ENCODE data around the gene MFGE8.
A peak's percentile ranks its signal among the peaks of the same experiment; 100 is the strongest.

Gene MFGE8

GRCh38 chr15:88908123-88908522 lies 5.1 kb downstream of the MFGE8 start:
- TF ChIP-seq CTCF (IDR thresholded peaks at IDR 0.05; ENCODE audit: low read depth, low read length): no peak
- in situ Hi-C loops (cut with HindIII; ENCODE audit: low sequenced_read_pairs): loop anchor here (25.0 kb wide), 1 partner anchor 104 kb away; no protein-coding TSS in a partner anchor
- no peak for DNase-seq (ENCODE audit: low read depth, low spot score)
- H3K4me3 ChIP-seq (ENCODE audit: low read depth, low read length): no peak overlapping the region

- in situ Hi-C loops (cut with HindIII; ENCODE audit: low sequenced_read_pairs): loop anchor here (25.0 kb wide), 1 partner anchor 105 kb away; no protein-coding TSS in a partner anchor
- no peak for DNase-seq (ENCODE audit: low read depth, low spot score)
- TF ChIP-seq CTCF (IDR thresholded peaks at IDR 0.05; ENCODE audit: low read depth, low read length): no peak
- no peak overlapping the region for H3K4me3 ChIP-seq (ENCODE audit: low read depth, low read length)
Measured at GRCh38 chr15:88907111-88907510, 6.1 kb downstream of the MFGE8 start.

DNA sequence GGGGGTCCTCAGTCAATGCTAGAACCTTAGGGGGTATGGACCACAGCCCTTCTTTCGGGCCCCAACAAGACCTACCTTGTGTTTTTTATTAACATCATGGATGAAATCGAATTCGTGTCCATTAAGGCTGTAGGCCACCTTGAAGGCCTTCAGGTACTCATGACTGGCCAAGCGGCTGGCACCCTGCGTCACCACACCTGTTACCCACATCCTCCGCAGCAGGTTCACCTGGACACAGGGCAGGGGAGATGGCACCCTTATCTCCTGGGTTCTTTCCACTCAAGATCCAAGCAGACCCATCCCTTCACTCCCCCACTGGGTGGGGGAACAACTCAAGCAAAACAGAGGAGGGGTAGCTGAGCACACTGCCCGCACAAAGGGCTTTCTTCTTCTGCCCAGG lies 6.6 kb downstream of the MFGE8 start:
- no peak for DNase-seq (ENCODE audit: low read depth, low spot score)
- in situ Hi-C loops (cut with HindIII; ENCODE audit: low sequenced_read_pairs): loop anchor here (25.0 kb wide), 1 partner anchor 106 kb away; no protein-coding TSS in a partner anchor
- no peak overlapping the region for H3K4me3 ChIP-seq (ENCODE audit: low read depth, low read length)
- no peak for TF ChIP-seq CTCF (IDR thresholded peaks at IDR 0.05; ENCODE audit: low read depth, low read length)

DNA sequence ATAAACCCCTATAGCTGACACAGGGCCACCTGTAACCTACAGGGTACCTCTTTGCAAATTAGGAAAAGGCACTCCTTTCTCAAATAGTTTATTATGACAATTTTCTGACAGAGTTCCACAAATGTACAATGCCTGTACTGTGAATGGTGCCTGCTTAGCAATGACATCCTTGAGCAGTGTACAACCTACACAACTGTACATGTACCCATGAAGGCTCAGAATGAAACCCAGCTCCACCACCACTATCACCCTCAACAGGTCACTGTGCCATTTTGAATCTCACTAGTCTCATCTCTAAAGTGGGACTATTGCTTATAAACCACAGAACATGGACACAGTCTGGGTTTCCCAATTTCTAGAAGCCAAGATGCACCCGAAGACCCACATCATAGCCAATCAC lies 7.0 kb downstream of the MFGE8 start:
- no peak for TF ChIP-seq CTCF (IDR thresholded peaks at IDR 0.05; ENCODE audit: low read depth, low read length)
- H3K4me3 ChIP-seq (ENCODE audit: low read depth, low read length): no peak overlapping the region
- in situ Hi-C loops (cut with HindIII; ENCODE audit: low sequenced_read_pairs): loop anchor here (25.0 kb wide), 1 partner anchor 106 kb away; no protein-coding TSS in a partner anchor
- no peak for DNase-seq (ENCODE audit: low read depth, low spot score)

GRCh38 chr15:88905576-88905975 lies 7.6 kb downstream of the MFGE8 start:
- in situ Hi-C loops (cut with HindIII; ENCODE audit: low sequenced_read_pairs): loop anchor here (25.0 kb wide), 1 partner anchor 107 kb away; no protein-coding TSS in a partner anchor
- no peak for TF ChIP-seq CTCF (IDR thresholded peaks at IDR 0.05; ENCODE audit: low read depth, low read length)
- no peak overlapping the region for H3K4me3 ChIP-seq (ENCODE audit: low read depth, low read length)
- no peak for DNase-seq (ENCODE audit: low read depth, low spot score)

DNA sequence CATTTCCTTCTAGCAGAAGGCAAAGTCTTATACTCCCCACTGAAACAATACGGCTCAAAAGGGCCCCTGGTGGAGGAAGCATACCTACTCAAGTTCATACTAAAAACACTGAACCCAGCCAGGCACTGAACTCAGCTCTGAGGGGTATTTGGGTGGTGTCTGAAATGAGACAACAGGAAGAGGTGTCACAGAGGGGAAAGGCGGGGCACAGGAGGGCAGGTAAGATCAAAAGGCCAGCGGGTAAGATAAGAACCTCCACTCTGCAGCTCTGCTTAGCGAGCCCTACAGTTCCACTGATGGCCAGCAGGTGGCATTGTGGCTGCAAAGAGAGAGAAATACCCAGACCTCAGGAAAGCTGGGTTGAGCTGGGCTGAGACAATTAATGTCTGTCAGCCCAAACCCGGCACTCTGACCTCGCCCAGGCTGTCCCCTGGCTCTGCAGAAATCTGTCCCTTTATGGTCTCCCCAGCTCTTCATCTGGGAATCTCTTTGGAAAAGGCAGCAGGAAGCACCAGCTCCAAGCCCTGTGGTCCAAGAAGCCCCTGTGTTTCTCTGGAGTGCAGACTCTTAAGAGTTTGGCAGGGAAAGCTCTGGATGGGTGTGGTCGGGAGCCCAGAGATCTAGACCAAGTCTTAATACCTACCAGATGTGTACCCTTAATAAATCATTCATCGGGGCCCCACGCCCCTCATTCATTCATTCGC lies 8.4 kb downstream of the MFGE8 start:
- H3K4me3 ChIP-seq (ENCODE audit: low read depth, low read length): no peak overlapping the region
- TF ChIP-seq CTCF (IDR thresholded peaks at IDR 0.05; ENCODE audit: low read depth, low read length): peak; percentile 99
- in situ Hi-C loops (cut with HindIII; ENCODE audit: low sequenced_read_pairs): loop anchor here (25.0 kb wide), 1 partner anchor 108 kb away; no protein-coding TSS in a partner anchor
- peak; percentile 72 for DNase-seq (ENCODE audit: low read depth, low spot score)
